HG02571 (cell line): Measurements from ENCODE around the gene MON2.
A peak's percentile ranks its signal among the peaks of the same experiment; 100 is the strongest.
"Not testable (repeated sequence)": the region's sequence is repeated elsewhere in the genome, so short reads cannot be mapped to it uniquely, and the experiment has no call there.

ENCODE experiments used
- ATAC-seq: cut with Tn5 transposase; IDR thresholded peaks from one replicate; pipeline ENCODE4 v1.9.1; 2021; ENCODE audit warnings: mild to moderate bottlenecking, moderate library complexity; ENCODE audit not compliant: unreplicated experiment

Gene MON2, protein sequence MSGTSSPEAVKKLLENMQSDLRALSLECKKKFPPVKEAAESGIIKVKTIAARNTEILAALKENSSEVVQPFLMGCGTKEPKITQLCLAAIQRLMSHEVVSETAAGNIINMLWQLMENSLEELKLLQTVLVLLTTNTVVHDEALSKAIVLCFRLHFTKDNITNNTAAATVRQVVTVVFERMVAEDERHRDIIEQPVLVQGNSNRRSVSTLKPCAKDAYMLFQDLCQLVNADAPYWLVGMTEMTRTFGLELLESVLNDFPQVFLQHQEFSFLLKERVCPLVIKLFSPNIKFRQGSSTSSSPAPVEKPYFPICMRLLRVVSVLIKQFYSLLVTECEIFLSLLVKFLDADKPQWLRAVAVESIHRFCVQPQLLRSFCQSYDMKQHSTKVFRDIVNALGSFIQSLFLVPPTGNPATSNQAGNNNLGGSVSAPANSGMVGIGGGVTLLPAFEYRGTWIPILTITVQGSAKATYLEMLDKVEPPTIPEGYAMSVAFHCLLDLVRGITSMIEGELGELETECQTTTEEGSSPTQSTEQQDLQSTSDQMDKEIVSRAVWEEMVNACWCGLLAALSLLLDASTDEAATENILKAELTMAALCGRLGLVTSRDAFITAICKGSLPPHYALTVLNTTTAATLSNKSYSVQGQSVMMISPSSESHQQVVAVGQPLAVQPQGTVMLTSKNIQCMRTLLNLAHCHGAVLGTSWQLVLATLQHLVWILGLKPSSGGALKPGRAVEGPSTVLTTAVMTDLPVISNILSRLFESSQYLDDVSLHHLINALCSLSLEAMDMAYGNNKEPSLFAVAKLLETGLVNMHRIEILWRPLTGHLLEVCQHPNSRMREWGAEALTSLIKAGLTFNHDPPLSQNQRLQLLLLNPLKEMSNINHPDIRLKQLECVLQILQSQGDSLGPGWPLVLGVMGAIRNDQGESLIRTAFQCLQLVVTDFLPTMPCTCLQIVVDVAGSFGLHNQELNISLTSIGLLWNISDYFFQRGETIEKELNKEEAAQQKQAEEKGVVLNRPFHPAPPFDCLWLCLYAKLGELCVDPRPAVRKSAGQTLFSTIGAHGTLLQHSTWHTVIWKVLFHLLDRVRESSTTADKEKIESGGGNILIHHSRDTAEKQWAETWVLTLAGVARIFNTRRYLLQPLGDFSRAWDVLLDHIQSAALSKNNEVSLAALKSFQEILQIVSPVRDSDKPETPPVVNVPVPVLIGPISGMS (N-terminal part only)

GRCh38 chr12:62466594-62467491 is at the start of gene MON2:
Gene MON2 (plus strand): TSS chr12:62466826. CDS start chr12:62467208, 382 bp downstream.
- peak; percentile 98 for ATAC-seq

- no peak for ATAC-seq
These were observed 40.5 kb upstream of the MON2 start for GRCh38 chr12:62426089-62426488.

- ATAC-seq = no peak
These were observed 37.2 kb upstream of the MON2 start for GRCh38 chr12:62429457-62429856.

GRCh38 chr12:62434494-62435302 is 31.9 kb upstream of the MON2 start:
- no peak for ATAC-seq

DNA sequence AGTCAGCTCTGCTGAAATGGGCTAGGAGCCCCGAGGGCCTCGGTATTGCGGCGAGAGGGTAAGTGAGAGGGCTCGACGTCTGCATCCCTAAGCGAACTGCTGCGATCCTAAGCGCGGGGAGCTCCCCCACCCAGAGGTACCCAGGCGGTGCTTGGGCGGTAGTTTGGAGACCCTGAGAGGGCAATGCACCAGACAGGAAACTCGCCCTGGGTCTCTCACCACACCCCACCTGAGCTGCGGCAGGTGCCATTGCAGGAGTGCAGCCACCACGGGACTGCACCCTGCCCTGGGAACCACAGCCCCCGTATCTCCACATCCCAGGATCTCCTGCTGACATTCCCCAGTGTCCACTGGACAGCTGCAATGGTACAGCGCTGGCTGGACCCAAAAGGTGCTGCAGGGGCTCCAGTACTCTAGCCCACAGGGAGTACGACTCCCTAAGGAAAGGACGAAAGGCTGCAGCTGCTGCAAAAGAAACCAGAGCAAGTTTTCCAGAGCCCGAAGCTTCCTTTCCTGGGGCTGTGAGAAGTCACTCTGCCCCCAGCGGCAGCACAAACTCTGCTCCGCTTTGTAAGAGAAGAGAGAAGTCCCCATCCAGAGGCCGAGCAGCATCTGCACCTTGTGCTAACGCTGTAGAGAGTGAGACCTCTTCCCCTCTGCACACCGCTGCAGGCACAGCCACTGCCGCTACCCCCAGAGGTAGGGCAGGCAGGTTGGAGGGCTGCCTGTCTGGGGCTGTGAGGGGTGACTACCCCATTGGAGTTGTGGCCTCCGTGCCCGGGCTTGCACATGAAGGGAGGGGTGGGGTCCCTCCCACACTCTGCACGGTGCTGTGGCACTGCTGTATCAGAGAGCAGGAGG is 31.1 kb upstream of the MON2 start:
- ATAC-seq = peak; percentile 53

GRCh38 chr12:62436164-62436503 is 30.5 kb upstream of the MON2 start:
- no peak for ATAC-seq

DNA sequence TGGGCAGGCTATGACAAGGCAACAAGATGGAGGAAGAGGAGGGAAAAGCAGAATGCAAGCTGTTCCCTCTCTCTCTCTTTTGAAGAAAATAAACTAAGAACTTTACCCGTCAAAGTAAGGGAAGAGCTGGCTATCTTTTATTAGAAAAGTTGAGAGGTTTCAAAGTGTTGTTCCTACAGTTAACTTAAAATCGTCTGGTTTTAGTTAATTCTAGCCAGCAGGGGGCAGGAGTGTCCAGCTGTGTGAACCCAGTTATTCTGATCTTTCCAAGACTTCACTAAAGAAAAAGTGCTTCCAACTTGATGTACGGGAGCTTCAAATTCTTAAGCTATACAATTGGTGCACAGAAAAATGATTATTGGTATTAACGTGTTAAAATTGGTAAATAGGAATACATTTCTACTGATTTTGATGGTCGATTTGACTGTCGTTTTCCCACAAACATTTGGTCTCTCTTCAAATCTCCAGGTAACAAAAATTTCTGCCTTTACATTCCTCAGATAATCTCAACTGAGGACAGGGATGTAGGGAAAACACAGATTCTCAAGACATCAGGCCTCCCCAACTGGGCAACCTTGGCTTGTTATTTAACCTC is 28.4 kb upstream of the MON2 start:
- ATAC-seq = no peak

GRCh38 chr12:62446754-62447452 is 19.7 kb upstream of the MON2 start:
- no peak for ATAC-seq

DNA sequence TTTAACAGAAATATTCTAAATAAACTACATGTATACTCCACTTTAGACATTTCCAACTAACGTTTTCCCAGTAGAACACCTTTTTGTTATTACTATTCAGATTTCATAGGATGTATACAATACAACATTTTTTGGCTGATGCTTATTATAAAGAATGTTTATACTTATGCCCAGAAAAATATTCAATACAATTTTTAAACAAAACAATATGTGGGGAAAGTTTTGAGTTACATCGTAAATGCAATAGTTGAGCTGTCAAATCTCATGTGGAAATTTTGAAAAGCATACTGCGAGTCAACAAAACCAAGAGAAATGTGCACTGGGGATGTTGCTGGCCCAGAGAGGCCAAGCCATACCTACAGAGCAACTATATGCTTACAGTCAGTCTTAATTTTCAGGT is 18.2 kb upstream of the MON2 start:
- ATAC-seq = no peak

GRCh38 chr12:62455429-62455828 is 11.2 kb upstream of the MON2 start:
- not testable (repeated sequence) for ATAC-seq

DNA sequence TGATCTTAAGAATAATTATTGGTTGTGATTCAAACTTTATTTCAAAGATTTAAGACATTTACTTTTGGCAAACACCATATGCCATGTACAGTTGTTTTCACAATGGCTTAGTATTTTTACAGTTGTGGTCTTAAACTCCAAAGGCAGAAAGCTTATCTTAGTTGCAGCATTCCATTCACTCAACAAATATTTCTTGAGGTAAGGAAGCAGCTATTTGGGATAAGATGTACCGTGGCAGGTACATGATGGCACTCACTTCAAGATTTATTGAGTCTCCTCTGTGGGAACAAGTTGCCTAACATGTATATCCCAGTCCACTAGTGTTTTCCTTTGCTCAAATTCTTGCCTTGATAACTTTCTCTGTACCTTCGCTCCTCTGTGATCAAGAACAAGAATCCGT is 8.0 kb upstream of the MON2 start:
- no peak for ATAC-seq

DNA sequence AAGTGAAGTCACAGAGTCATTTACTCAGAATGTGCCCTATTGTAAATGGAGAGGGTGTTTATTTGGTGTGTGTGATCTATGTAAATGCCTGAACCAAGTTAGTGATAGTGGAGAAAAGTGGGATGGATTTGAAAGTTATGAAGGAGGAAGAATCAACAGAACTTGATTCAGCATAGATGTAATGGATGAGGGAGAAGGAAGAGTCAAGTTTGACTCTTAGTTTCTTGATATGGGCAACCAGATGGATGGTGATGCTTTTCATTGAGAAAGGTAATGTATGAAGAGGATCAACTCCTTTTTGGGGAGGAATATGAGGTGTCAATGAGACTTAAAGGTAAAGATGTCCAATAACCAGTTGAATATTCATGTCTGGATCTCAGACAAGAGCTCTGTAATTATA is 6.7 kb upstream of the MON2 start:
- no peak for ATAC-seq

- ATAC-seq = not testable (repeated sequence)
These were observed 5.3 kb upstream of the MON2 start for GRCh38 chr12:62461171-62461837.

DNA sequence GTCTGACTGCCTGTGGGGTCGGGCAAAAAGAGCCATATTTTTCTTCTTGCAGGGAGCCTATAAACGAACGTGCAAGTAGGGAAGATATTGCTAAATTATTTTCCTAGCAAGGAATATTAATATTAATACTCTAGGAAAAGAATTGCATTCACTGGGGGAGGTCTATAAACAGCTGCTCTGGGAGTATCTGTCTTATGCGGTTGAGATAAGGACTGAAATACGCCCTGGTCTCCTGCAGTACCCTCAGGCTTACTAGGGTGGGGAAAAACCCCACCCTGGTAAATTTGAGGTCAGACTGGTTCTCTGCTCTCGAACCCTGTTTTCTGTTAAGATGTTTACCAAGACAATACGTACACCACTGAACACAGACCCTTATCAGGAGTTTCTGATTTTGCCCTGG is 3.4 kb upstream of the MON2 start:
- ATAC-seq = not testable (repeated sequence)

GRCh38 chr12:62466018-62466593 is 520 bp upstream of the MON2 start:
- ATAC-seq = no peak

DNA sequence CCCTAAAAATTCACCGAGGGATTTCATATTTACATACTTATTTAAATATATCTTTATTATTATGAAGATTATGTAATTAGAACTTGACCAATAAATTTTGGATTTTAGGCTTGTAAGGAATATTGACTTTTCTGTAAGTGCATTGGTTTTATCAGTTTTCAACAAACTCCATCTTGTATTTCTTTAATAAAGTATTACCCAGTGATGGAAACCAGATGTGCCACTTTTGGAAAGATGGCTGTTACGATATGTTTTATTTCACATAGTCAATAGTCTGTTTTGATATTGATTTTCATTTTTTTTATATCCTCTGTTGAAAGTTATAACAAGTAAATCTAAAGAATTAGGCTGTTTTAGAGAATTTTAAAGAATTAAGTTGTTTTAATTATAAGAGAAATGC is 1.8 kb downstream of the MON2 start:
- no peak for ATAC-seq

DNA sequence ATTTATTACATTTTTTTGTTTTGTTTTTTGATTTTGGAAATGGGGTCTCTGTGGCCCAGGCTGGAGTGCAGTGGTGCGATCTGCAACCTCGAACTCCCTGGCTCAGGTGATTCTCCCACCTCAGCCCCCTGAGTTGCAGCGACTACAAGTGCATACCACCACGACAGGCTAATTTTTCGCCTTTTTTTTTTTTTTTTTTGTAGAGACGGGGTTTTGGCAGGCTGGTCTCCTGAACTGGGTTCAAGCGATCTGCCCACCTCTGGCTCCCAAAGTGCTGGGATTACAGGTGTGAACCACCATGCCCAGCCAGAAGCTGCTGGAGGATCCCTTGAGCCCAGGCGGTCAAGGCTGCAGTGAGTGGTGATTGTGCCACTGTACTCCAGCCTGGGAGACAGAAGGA is 2.3 kb downstream of the MON2 start:
- ATAC-seq = no peak
